HG02852 (cell line): ENCODE data around the gene CRISP2.

ENCODE experiments used
- ATAC-seq: cut with Tn5 transposase; IDR thresholded peaks from one replicate; pipeline ENCODE4 v1.9.1; 2021; ENCODE audit warnings: mild to moderate bottlenecking, moderate library complexity; ENCODE audit not compliant: unreplicated experiment

CRISP2 gene

GRCh38 chr6:49662231-49662891, 51.0 kb downstream of the CRISP2 start:
- ATAC-seq = no peak

GRCh38 chr6:49653942-49654341, 59.4 kb downstream of the CRISP2 start:
- no peak for ATAC-seq

- no peak for ATAC-seq
Measured at GRCh38 chr6:49653438-49653837, 59.9 kb downstream of the CRISP2 start.

GRCh38 chr6:49651239-49651638, 62.1 kb downstream of the CRISP2 start:
- ATAC-seq = no peak

GRCh38 chr6:49649988-49650387, 63.4 kb downstream of the CRISP2 start:
- no peak for ATAC-seq

- ATAC-seq = no peak
Measured at GRCh38 chr6:49648036-49648435, 65.3 kb downstream of the CRISP2 start.

GRCh38 chr6:49647476-49647875, 65.9 kb downstream of the CRISP2 start:
- ATAC-seq = no peak

GRCh38 chr6:49646942-49647341, 66.4 kb downstream of the CRISP2 start:
- ATAC-seq = no peak

- no peak for ATAC-seq
Measured at GRCh38 chr6:49646130-49646824, 67.1 kb downstream of the CRISP2 start.

GRCh38 chr6:49645139-49645538, 68.2 kb downstream of the CRISP2 start:
- ATAC-seq = no peak
